Keratinocyte (primary cell): ENCODE results near the gene PRRC2B.

Experiments used
- EZH2 ChIP-seq: IDR thresholded peaks from one replicate; pipeline ENCODE4 v1.6.1; 2012; ENCODE audit warnings: inconsistent platforms, mild to moderate bottlenecking, low read length, moderate library complexity
- TF ChIP-seq, protein P1 (sequence below), 3 experiments: IDR thresholded peaks in 1 of 3; conservative IDR thresholded peaks in 1 of 3; optimal IDR thresholded peaks in 1 of 3; 2 replicates in 2 of 3; 3 replicates in 1 of 3; pipeline versions ENCODE3 to v1.5.1; 2011; ENCODE audit warnings: low read length in 3 of 3, mild to moderate bottlenecking in 3 of 3, moderate library complexity in 2 of 3, control low read depth in 1 of 3, inconsistent platforms in 1 of 3; ENCODE audit not compliant: insufficient read depth in 2 of 3; ENCODE audit errors: extremely low read depth in 1 of 3

DNA sequence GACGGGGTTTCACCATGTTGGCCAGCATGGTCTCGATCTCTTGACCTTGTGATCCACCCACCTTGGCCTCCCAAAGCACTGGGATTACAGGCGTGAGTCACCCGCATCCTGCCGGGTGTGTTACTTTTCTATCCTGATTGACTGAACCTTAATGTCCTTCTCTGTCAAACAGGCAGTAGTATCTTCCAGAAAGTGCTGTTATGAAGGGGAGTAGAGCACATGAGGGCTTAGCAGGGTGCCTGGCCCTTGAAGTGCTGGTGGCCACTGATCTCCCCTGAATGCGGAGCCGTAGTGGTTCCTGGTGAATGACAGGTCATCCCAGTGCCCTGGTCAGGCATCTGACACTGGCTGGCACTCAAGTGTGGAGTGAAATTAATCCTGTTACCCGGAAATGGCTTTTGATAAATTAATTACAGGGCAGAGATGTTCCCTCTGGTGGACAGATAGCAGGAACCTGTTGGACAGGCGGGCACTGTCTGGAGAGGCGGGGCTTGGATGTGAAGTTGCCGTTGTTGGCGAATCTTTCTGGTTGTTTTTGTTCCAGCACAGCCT, 28.4 kb downstream of the PRRC2B start:
- no peak for TF ChIP-seq EZH2
- TF ChIP-seq, protein P1, sequence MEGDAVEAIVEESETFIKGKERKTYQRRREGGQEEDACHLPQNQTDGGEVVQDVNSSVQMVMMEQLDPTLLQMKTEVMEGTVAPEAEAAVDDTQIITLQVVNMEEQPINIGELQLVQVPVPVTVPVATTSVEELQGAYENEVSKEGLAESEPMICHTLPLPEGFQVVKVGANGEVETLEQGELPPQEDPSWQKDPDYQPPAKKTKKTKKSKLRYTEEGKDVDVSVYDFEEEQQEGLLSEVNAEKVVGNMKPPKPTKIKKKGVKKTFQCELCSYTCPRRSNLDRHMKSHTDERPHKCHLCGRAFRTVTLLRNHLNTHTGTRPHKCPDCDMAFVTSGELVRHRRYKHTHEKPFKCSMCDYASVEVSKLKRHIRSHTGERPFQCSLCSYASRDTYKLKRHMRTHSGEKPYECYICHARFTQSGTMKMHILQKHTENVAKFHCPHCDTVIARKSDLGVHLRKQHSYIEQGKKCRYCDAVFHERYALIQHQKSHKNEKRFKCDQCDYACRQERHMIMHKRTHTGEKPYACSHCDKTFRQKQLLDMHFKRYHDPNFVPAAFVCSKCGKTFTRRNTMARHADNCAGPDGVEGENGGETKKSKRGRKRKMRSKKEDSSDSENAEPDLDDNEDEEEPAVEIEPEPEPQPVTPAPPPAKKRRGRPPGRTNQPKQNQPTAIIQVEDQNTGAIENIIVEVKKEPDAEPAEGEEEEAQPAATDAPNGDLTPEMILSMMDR (optimal IDR thresholded peaks at IDR 0.05 in 1 of 3, IDR thresholded peaks at IDR 0.05 in 1 of 3, conservative IDR thresholded peaks at IDR 0.05 in 1 of 3; ENCODE audit: extremely low read depth in 1 of 3, insufficient read depth in 2 of 3, low read length in 3 of 3): peak; percentile 38 to 51 (median 38)
